ENCODE measurements around the gene CYB561D2. TPM values are rescaled to one million over a fixed set of nuclear protein-coding genes. Genes with fewer than 3 reads are reported as not detected.

CYB561D2 gene
- total RNA-seq, 1 donor from 2014 or later = 38.5 TPM

GRCh38 chr3:50337175-50337861, 13.3 kb upstream of the CYB561D2 start:
- TF ChIP-seq CTCF (conservative IDR thresholded peaks at IDR 0.05; ENCODE audit: low read depth, low read length) = no peak

GRCh38 chr3:50338965-50339364, 11.7 kb upstream of the CYB561D2 start:
- DNase-seq (ENCODE audit: low read depth) = no peak
- TF ChIP-seq CTCF (conservative IDR thresholded peaks at IDR 0.05; ENCODE audit: low read depth, low read length) = no peak
- H3K4me3 ChIP-seq (ENCODE audit: low read depth, low read length) = no peak overlapping the region

More at GRCh38 chr3:50337175-50337861, 13.3 kb upstream of the CYB561D2 start:
- peak; percentile 81 for DNase-seq (ENCODE audit: low read depth)
- H3K4me3 ChIP-seq (ENCODE audit: low read depth, low read length) = peak overlapping the region; percentile 95

GRCh38 chr3:50339485-50340146, 11.0 kb upstream of the CYB561D2 start:
- DNase-seq (ENCODE audit: low read depth) = no peak
- no peak for TF ChIP-seq CTCF (conservative IDR thresholded peaks at IDR 0.05; ENCODE audit: low read depth, low read length)
- H3K4me3 ChIP-seq (ENCODE audit: low read depth, low read length) = no peak overlapping the region

- no peak for TF ChIP-seq CTCF (conservative IDR thresholded peaks at IDR 0.05; ENCODE audit: low read depth, low read length)
- H3K4me3 ChIP-seq (ENCODE audit: low read depth, low read length) = no peak overlapping the region
- DNase-seq (ENCODE audit: low read depth) = no peak
These were observed 10.6 kb upstream of the CYB561D2 start for GRCh38 chr3:50340147-50340447.

- TF ChIP-seq CTCF (conservative IDR thresholded peaks at IDR 0.05; ENCODE audit: low read depth, low read length) = no peak
- DNase-seq (ENCODE audit: low read depth) = no peak
- no peak within 1 kb of the TSS for H3K4me3 ChIP-seq (ENCODE audit: low read depth, low read length)
These were observed 10.0 kb upstream of the CYB561D2 start, which contains the start of gene RASSF1 for GRCh38 chr3:50340448-50341329. TSS of gene RASSF1 (minus strand) at chr3:50340836. CDS start at chr3:50340805, 31 bp downstream.

- TF ChIP-seq CTCF (conservative IDR thresholded peaks at IDR 0.05; ENCODE audit: low read depth, low read length) = no peak
- no peak for DNase-seq (ENCODE audit: low read depth)
- no peak overlapping the region for H3K4me3 ChIP-seq (ENCODE audit: low read depth, low read length)
These were observed 9.1 kb upstream of the CYB561D2 start for GRCh38 chr3:50341537-50341936.

Data from epithelial cell of proximal tubule (primary cell).